Measurements from ENCODE around the gene IL1A. TPM values are rescaled to one million over a fixed set of nuclear protein-coding genes. Genes with fewer than 3 reads are reported as not detected.

The IL1A gene
- total RNA-seq, 1 donor = not detected

DNA sequence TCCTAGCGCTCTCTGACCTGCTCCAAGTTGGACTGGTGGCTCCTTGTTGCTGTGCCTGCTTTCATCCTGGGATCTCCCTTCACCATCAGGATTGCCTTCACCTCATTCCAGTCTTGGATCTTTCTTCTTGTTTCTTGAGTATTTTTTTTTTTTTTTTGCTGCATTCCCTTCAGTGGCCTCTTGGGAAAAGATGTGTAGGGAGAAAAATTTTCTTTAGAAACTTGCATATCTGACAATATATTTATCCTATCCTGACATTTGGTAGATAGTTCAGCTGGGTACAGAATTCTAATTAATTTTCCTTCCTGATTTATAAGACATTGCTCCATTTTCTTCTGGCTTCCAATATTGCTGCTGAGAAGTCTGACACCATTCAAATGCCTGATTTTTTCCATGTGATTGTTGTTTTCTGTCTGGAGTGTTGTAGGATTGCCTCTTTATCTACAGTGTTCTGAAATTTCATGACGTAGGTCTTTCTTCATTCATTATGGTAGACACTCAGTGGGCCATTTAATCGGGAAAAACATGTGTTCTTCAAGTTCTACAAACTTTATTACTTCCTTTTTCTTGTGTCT is 23.0 kb upstream of the IL1A start:
- no peaks in the 10 kb centered on the region for H3K27me3 ChIP-seq (ENCODE audit: insufficient read depth, low read length)
- no peak overlapping the region for H3K4me3 ChIP-seq (ENCODE audit: insufficient read depth, low read length)
- no peak for TF ChIP-seq CTCF (IDR thresholded peaks at IDR 0.05; ENCODE audit: extremely low read depth, low read depth, low read length)
- no peak for DNase-seq (ENCODE audit: insufficient read length, low spot score, missing footprints)
- no peak overlapping the region for H3K4me2 ChIP-seq (ENCODE audit: insufficient read depth, low read length)
- no peak overlapping the region for H2AFZ ChIP-seq (ENCODE audit: low read length)
- H3K79me2 ChIP-seq (ENCODE audit: insufficient read depth, low read length) = no peaks in the 10 kb centered on the region
- peaks cover 22% of the 10 kb centered on the region for H3K4me1 ChIP-seq (ENCODE audit: insufficient read depth, low read length)
- H3K9me3 ChIP-seq (ENCODE audit: low read depth, low read length) = no peaks in the 10 kb centered on the region
- no peaks in the 10 kb centered on the region for H3K36me3 ChIP-seq (ENCODE audit: insufficient read depth, low read length)
- no peaks in the 10 kb centered on the region for H4K20me1 ChIP-seq (ENCODE audit: insufficient read depth, low read length)
- no peak overlapping the region for H3K27ac ChIP-seq (ENCODE audit: low read depth, low read length)

GRCh38 chr2:112805542-112805941 is 21.2 kb upstream of the IL1A start:
- no peaks in the 10 kb centered on the region for H3K9me3 ChIP-seq (ENCODE audit: low read depth, low read length)
- H3K79me2 ChIP-seq (ENCODE audit: insufficient read depth, low read length) = no peaks in the 10 kb centered on the region
- H3K4me2 ChIP-seq (ENCODE audit: insufficient read depth, low read length) = no peak overlapping the region
- H3K36me3 ChIP-seq (ENCODE audit: insufficient read depth, low read length) = no peaks in the 10 kb centered on the region
- no peak overlapping the region for H2AFZ ChIP-seq (ENCODE audit: low read length)
- H3K4me3 ChIP-seq (ENCODE audit: insufficient read depth, low read length) = no peak overlapping the region
- TF ChIP-seq CTCF (IDR thresholded peaks at IDR 0.05; ENCODE audit: extremely low read depth, low read depth, low read length) = no peak
- no peak for DNase-seq (ENCODE audit: insufficient read length, low spot score, missing footprints)
- peaks cover 12% of the 10 kb centered on the region for H3K4me1 ChIP-seq (ENCODE audit: insufficient read depth, low read length)
- no peaks in the 10 kb centered on the region for H4K20me1 ChIP-seq (ENCODE audit: insufficient read depth, low read length)
- H3K27ac ChIP-seq (ENCODE audit: low read depth, low read length) = peak overlapping the region; percentile 89
- H3K27me3 ChIP-seq (ENCODE audit: insufficient read depth, low read length) = no peaks in the 10 kb centered on the region

DNA sequence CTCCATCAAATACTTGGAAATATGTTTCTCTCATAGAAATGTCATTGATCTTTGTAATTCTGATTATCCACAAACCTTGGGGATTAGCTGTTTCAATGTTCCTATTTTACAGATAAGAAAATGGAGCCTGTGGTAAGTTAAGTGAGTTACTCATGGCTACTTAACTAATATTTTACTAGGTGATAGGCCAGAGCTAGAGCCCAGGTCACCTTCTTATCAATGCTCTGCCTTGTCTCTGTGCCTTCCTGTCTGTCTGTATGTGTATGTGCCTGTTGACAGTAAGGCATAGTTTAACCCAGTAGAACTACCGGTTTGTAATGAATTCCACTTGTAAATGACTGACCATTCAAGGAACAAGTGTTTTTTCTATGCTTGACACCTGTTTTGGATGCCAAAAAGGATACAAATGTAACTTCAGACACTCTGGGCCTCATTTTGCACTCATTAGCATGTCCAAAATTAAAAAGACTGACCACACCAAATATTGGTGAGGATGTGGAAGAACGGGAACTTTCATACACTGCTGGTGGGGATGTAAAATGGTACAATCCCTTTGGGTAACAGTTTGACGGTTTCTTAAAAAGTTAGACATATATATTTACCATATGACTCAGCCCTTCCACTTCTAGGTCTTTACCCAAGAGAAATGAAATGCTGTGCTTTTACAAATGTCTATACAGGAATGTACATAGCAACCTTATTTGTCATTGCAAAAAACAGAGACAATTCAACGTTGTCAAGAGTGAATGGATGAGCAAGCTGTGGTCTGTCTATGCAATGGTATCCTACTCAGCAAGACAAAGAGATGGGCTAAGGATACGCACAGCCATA is 19.6 kb upstream of the IL1A start:
- Histone ChIP-seq H4K20me1 (ENCODE audit: insufficient read depth, low read length) (no peaks in the 10 kb centered on the region), H3K4me2 (ENCODE audit: insufficient read depth, low read length) (peak overlapping the region; percentile 49), H3K4me3 (ENCODE audit: insufficient read depth, low read length) (no peak overlapping the region), H3K4me1 (ENCODE audit: insufficient read depth, low read length) (peaks cover 15% of the 10 kb centered on the region), H3K9me3 (ENCODE audit: low read depth, low read length) (no peaks in the 10 kb centered on the region), H2AFZ (ENCODE audit: low read length) (peak overlapping the region; percentile 58), H3K27ac (ENCODE audit: low read depth, low read length) (peak overlapping the region; percentile 89), H3K27me3 (ENCODE audit: insufficient read depth, low read length) (no peaks in the 10 kb centered on the region), H3K36me3 (ENCODE audit: insufficient read depth, low read length) (no peaks in the 10 kb centered on the region), H3K79me2 (ENCODE audit: insufficient read depth, low read length) (no peaks in the 10 kb centered on the region)
- no peak for TF ChIP-seq CTCF (IDR thresholded peaks at IDR 0.05; ENCODE audit: extremely low read depth, low read depth, low read length)
- peak; percentile 90 for DNase-seq (ENCODE audit: insufficient read length, low spot score, missing footprints)

- Histone ChIP-seq H3K79me2 (ENCODE audit: insufficient read depth, low read length) (no peaks in the 10 kb centered on the region), H2AFZ (ENCODE audit: low read length) (no peak overlapping the region), H3K36me3 (ENCODE audit: insufficient read depth, low read length) (no peaks in the 10 kb centered on the region), H3K4me3 (ENCODE audit: insufficient read depth, low read length) (no peak overlapping the region), H3K4me1 (ENCODE audit: insufficient read depth, low read length) (peaks cover 15% of the 10 kb centered on the region), H4K20me1 (ENCODE audit: insufficient read depth, low read length) (no peaks in the 10 kb centered on the region), H3K27me3 (ENCODE audit: insufficient read depth, low read length) (no peaks in the 10 kb centered on the region), H3K9me3 (ENCODE audit: low read depth, low read length) (no peaks in the 10 kb centered on the region), H3K27ac (ENCODE audit: low read depth, low read length) (no peak overlapping the region), H3K4me2 (ENCODE audit: insufficient read depth, low read length) (no peak overlapping the region)
- no peak for TF ChIP-seq CTCF (IDR thresholded peaks at IDR 0.05; ENCODE audit: extremely low read depth, low read depth, low read length)
- DNase-seq (ENCODE audit: insufficient read length, low spot score, missing footprints) = no peak
Observed at GRCh38 chr2:112800881-112801583, 16.7 kb upstream of the IL1A start.

All from osteoblast (primary cell).